DMS114 treated with DMSO at 0.1 percent for 48 hours (cell line): ENCODE measurements around the gene NOC4L.

Experiments
- DNase-seq: peaks from one replicate; lab custom pipeline; 2025; ENCODE audit not compliant: unreplicated experiment; lab: John Stamatoyannopoulos, UW

The NOC4L gene

DNA sequence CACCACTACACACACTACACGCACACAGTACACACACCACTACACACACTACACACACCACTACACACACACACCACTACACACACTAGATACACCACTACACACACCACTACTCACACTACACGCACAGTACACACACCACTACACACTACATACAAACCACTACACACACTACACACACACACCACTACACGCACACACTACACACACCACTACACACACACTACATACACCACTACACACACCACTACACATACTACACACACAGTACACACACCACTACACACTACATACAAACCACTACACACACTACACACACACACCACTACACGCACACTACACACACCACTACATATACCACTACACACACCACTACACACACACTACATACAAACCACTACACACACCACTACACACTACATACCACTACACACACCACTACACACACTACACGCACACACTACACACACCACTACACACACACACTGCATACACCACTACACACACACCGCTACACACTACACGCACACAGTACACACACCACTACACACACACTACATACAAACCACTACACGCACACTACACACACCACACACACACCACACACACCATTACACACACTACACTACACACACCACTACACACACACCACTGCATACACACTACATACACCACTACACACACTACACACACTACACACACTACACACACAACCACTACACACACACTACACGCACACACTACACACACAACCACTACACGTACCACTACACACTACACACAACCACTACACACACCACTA lies 11.7 kb downstream of the NOC4L start:
- DNase-seq = no peak

- no peak for DNase-seq
Measured at GRCh38 chr12:132156573-132157325, 12.5 kb downstream of the NOC4L start.

- no peak for DNase-seq
Measured at GRCh38 chr12:132157733-132158409, 13.6 kb downstream of the NOC4L start.

DNA sequence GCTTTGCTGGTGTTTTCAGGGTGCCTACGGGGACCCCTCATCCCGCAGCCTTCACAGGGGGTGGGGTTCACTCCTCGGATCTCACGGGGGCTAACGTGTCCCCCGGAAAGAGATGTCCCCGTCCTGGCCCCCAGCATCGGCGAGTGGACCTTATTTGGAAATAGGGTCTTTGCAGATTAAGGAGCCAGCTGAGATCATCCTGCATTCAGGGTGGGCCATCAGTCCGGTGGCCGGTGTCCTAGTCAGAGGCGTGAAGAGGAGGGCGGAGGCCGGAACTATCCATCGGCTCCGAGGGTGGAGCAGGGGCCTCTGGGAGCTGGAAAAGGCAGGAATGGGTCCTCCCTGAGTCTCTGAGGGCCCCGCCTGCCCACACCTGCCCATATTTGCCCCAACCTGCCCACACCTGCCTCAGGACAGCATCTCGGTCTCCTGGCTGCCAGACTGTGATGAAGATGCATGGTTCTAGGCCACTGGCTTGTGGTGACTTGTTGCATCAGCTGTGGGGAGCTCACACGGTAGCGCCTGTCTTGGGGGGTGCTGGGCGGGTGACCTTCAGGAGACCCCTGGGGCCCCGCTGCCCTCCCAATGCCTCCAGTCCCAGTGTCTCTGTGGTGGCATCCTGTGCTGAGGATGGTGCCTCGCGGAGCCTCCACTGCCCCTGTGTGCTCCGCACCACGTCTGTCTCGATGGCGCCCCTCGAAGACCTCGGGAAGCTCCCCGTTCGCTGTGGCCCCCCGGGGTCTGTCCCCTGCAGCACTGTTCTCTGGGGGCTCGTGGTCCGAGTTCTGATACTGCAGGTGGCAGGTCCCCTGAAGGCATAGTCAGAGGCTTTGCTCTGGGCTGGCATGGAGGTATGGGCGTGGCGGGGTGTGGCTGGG lies 14.7 kb downstream of the NOC4L start:
- DNase-seq = no peak

DNA sequence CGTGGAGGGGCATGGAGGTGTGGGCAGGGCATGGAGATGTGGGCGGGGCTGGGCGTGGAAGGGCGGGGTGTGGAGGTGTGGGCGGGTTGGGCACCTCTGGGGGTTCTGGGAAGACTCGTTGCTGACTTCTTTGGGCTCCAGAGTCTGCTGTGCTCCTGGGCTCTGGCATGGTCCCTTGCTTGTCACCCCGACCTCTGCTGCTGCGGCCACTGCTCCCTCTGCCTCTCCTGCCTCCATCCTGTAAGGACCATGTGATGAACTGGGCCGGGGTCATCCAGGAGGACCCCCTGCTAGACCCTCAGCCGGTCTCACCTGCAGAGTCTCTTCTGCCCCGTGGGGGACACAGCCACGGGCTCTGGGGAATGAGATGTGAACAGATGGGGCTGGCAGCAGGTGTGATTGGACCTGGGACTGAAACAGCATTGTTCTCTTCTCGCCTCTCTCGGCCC lies 15.3 kb downstream of the NOC4L start:
- DNase-seq = no peak

- DNase-seq = no peak
Measured at GRCh38 chr12:132160016-132160415, 15.8 kb downstream of the NOC4L start.

- DNase-seq = no peak
Measured at GRCh38 chr12:132160601-132161035, 16.4 kb downstream of the NOC4L start.

DNA sequence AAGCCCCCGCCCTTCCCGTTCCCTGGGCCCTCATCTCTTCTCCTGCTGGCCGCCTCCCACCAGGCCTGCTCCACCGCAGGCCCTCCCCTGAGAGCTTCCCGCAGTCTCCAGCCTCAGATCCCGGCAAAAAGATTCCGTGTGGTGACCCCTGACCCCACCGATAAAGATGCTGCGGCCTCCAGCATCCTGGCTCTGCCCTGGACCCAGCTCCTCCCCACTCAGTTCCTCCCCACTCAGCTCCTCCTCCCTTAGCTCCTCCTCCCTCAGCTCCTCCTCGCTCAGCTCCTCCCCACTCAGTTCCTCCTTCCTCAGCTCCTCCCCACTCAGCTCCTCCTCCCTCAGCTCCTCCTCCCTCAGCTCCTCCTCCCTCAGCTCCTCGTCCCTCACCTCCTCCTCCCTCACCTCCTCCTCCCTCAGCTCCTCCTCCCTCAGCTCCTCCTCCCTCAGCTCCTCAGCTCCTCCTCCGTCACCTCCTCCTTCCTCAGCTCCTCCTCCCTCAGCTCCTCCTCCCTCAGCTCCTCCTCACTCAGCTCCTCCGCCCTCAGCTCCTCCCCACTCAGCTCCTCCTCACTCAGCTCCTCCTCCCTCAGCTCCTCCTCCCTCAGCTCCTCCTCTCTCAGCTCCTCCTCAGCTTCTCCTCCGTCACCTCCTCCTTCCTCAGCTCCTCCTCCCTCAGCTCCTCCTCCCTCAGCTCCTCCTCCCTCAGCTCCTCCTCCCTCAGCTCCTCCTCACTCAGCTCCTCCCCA lies 17.0 kb downstream of the NOC4L start:
- no peak for DNase-seq

DNA sequence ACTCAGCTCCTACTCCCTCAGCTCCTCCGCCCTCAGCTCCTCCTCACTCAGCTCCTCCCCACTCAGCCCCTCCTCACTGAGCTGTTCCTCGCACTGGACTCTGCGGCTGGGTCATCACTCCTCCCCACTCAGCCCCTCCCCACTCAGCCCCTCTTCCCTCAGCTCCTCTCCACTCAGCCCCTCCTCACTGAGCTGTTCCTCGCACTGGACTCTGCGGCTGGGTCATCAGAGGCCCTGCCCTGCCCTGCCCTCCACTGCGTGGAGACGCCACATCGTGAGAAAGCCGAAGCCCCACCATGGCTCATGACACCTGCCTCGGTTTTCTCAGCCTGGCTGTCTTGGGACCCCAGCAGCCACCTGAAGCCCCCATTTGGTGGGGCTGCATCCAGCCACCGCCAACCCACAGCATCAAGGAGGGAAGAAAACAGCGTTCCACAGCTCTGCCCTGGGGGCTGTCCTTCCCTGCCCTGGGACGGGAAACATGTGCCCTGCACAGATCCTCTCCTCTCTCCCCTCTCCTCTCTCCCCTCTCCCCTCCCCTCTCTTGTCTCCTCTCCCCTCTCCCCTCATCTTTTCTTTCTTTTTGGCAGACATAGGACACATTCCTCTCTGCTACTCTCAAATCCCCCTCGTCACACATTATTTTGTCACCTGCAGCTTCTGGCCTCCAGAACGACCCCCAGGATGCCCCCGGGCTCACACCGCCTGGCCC lies 17.7 kb downstream of the NOC4L start:
- no peak for DNase-seq

GRCh38 chr12:132162508-132163031 lies 18.3 kb downstream of the NOC4L start:
- DNase-seq = no peak

DNA sequence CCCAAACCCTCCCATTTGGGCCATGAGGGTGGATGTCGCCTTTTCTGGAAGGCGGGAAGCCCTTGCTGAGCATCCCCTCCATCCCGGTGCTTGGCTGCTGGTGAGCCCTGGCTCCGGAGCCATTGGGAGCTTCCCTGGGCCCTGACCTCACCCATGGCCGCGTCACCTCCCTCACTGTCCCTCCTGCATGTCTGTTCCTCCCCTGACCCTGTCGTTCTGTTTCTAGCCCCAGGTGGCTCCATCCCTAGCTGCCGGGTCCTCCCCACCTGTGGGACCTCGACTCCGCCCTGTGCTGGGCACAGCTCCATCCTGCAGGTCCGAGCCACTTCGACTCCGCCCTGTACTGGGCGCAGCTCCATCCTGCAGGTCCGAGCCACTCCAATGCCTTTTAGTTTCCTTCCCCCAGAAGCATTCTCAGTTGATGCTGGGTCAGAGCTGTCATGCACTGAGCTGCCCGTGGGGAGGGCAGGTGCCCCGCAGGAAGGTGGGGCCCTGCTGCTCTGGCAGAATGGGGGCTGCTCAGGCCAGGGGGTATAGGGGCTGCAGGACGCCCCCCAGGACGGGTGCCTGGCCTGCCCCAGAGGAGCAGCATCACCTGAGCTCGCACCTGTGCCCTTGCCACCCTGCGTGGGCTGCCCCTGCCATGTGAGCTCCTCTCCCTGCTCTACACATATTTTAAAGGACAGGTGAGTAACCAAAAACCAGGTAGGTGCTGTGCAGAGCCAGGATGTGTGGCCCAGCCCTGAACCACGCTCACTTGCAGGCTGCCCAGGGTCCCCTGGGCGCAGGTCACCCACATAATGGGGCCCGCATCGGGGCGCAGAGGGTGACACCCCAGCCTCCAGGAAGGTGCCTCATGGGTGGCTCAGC lies 19.0 kb downstream of the NOC4L start:
- no peak for DNase-seq

DNA sequence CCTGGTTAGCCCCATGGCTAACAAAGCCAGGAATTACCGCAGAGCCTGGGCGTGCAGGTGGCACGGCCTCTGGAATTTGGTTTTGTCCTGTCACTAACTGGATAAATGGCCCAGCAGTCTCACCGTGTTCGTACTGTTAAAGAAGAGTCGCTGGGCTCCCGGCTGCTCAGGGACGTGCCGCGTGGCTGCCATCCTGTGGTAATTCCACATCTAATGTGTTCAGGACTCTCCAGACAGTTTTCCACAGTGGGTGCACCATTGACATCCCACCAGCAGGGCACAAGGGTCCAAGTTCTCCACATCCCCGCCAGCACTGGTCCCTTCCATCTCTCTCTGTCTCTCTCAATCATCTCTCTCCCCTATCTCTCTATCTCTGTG lies 19.6 kb downstream of the NOC4L start:
- no peak for DNase-seq

GRCh38 chr12:132164426-132164825 lies 20.2 kb downstream of the NOC4L start:
- no peak for DNase-seq

GRCh38 chr12:132165584-132165983 lies 21.3 kb downstream of the NOC4L start:
- no peak for DNase-seq

DNA sequence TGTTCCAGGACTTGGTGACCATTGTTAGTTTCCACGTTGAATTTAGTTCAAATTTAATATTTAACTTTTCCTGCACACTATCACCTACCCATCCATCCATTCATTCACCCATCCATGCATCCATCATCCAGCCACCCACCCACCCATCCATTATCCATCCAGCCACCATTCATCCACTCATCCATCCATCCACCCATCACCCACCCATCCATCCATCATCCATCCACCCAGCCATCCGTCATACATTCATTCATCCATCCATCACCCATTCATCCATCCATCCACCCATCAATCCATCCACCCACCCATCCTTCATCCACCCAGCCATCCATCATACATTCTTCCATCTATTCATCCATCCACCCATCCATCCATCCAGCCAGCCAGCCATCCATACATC lies 21.8 kb downstream of the NOC4L start:
- DNase-seq = no peak

DNA sequence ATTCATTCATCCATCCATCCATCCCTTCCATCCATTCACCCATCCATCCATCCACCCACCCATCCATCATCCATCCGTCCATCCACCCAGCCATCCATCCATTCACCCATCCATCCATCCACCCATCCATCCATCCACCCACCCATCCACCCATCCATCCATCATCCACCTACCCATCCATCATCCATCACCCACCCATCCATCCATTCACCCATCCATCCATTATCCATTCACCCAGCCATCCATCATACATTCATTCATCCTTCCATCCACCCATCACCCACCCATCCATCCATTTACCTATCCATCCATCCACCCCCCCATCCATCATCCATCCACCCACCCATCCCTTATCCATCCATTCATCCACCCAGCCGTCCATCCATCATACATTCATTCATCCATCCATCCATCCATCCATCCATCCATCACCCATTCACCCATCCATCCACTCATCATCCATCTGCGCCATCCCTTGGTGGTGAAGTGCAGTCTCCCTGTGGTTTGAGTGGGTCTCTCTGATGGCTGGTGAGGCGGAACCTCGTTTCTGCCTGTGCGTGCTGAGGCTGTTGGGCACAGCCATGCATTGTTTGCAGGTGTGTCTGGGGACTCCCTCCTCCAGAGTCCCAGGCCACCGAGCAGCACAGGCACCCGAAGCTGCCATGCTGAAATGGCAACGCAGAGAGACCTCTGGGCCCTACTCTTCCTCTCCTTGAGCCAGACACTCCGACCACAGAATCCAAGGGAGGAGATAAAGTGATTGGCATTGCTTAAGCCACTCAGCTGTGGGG lies 22.7 kb downstream of the NOC4L start:
- DNase-seq = no peak

- DNase-seq = no peak
Measured at GRCh38 chr12:132167611-132168310, 23.5 kb downstream of the NOC4L start.
